ENCODE measurements around the gene PCDHGC3.

PCDHGC3 gene

DNA sequence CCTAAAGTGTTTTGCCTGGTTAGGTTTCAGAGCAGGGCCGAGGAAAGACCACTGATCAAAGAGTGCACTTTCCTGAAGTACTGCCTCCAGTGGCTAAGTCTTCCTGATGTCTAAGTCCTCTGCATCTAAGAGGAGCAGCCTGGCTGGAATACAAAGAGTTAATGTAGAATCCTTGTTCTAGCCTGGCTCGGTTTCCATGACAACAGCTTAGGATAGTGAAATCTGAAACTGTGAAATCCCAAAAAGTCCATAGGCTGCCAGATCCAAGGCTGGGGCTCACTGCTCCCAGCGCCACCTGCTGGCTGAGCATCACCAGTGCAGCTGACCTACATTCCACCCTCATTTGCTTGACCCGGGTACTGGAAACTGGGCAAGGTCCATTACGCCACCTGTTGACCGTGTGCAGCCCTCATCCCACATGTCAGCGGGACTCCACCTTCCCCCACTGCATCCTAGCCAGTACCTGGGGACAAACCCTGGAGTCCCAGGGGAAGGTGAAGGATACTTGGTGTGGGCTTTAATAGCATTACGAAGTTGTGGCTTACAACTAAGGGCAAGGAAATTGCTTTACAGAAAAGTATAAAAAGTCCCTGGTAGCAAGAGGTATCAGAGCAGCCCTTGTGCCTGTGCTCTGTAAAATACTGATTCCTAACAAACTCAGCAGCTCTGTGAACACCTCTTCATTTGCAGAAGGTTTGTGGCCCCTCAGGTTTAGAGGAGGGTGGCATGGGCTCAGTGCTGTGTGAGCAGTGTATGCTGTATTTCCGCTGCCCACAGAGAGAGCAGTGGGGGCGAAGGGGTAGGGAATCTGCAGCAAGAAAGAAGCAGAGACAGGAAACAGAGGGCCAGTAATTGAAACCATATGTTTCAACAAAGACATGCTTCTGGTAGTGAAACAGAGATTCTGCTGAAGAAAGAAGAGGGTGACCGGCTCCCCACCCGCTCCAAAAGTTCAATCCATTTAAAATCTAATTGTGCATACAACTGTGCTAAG is 49.1 kb downstream of the PCDHGC3 start:
- peak; percentile 53 for DNase-seq

GRCh38 chr5:141525653-141526052 is 49.9 kb downstream of the PCDHGC3 start:
- no peak for DNase-seq

DNA sequence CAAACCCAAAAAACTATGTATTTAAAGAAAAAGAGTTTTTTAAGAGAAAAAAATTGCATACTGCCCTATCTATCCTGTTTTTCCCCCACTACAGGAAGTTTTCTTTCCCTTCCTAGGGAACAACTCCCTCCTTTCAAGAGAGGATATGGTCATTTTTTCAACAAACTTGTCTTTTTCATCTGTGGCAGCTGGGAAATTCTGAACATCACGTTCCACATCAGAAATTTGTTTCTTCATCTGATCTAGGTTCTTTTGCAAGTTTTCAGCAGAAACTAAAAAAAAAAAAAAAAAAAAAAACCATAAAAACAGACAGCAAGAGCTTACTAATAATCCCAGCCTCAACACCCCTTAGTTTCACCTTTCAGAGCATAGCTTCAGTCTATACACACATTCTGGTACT is 51.7 kb downstream of the PCDHGC3 start:
- DNase-seq: no peak

Measured in stimulated activated CD4-positive, alpha-beta T cell treated with anti-CD3 and anti-CD28 coated beads, Interleukin-4, amount 100 ng/mL, for 1 hour (primary cell).